Natural killer cell (primary cell): Measurements from ENCODE around the gene SHC4. TPM values are rescaled to one million over a fixed set of nuclear protein-coding genes. Genes with fewer than 3 reads are reported as not detected.

Source experiments
- ATAC-seq, 3 donors: fragments of 150-1000 bp in 2 of 3; fragments of 200-7000 bp in 1 of 3; cut with Tn5 transposase; 1 replicate in 1 of 3; 2 replicates in 2 of 3; pipeline ENCODE4 v1.10.0; 2021; ENCODE audit warnings: mild to moderate bottlenecking in 2 of 3, moderate library complexity in 2 of 3
- DNase-seq, 2 donors: peaks; one replicate each; pipeline versions ENCODE4 v3.0.0 to v3.0.0-alpha.2; 2013 to 2021; ENCODE audit warnings: mixed read lengths in 1 of 2
- H3K27ac ChIP-seq: one replicate; pipeline ENCODE4 v1.5.1; 2013; ENCODE audit warnings: mild to moderate bottlenecking, low read length
- H3K27me3 ChIP-seq: one replicate; pipeline ENCODE4 v1.6.1; 2013; ENCODE audit warnings: low read length; ENCODE audit not compliant: control insufficient read depth, insufficient read depth
- H3K36me3 ChIP-seq: one replicate; pipeline ENCODE4 v1.6.1; 2013; ENCODE audit warnings: low read length; ENCODE audit not compliant: control insufficient read depth, insufficient read depth
- H3K4me1 ChIP-seq: one replicate; pipeline ENCODE4 v1.6.1; 2013; ENCODE audit warnings: low read length; ENCODE audit not compliant: control insufficient read depth, insufficient read depth
- H3K4me3 ChIP-seq: one replicate; pipeline ENCODE4 v1.5.1; 2013; ENCODE audit warnings: low read length
- H3K9me3 ChIP-seq: one replicate; pipeline ENCODE4 v1.6.1; 2013; ENCODE audit warnings: low read length; ENCODE audit not compliant: control insufficient read depth, insufficient read depth
- H3K27ac Mint-ChIP-seq, 2 donors: one replicate each; pipeline ENCODE4 v1.8.0; 2022; ENCODE audit warnings: mild to moderate bottlenecking in 2 of 2, mixed read lengths in 2 of 2, moderate library complexity in 1 of 2
- H3K27me3 Mint-ChIP-seq, 2 donors: one replicate each; pipeline ENCODE4 v1.8.0; 2022; ENCODE audit warnings: low read depth in 2 of 2, mixed read lengths in 2 of 2
- H3K36me3 Mint-ChIP-seq: one replicate; pipeline ENCODE4 v1.8.0; 2022; ENCODE audit warnings: mixed read lengths
- H3K4me1 Mint-ChIP-seq, 2 donors: one replicate each; pipeline ENCODE4 v1.8.0; 2022; ENCODE audit warnings: mixed read lengths in 2 of 2
- H3K4me3 Mint-ChIP-seq: one replicate; pipeline ENCODE4 v1.8.0; 2022; ENCODE audit warnings: mild to moderate bottlenecking, moderate library complexity, mixed read lengths
- H3K9me3 Mint-ChIP-seq, 2 donors: one replicate each; pipeline ENCODE4 v1.8.0; 2022; ENCODE audit warnings: mixed read lengths in 2 of 2
- WGBS: methylation state at CpG from one replicate; pipeline ENCODE4 v1.1.7; 2013; ENCODE audit warnings: missing lambda C conversion rate; ENCODE audit not compliant: insufficient coverage; 5-methylcytosine and 5-hydroxymethylcytosine counted together
- intact Hi-C: fragments of 100-400 bp; cut with micrococcal nuclease; formaldehyde crosslinking; loops from one replicate; pipeline ENCODE4 v1.14.2; 2022
- total RNA-seq, 4 donors: library from RNA; stranded (reverse); fragments of 120-200 nt in 1 of 4; gene quantifications; one replicate each; pipeline versions ENCODE4 v1.2.3 to v1.2.4, GENCODE V29; 2013 to 2022
- TF ChIP-seq, protein P1 (sequence below): fragments of 200-600 bp; IDR thresholded peaks from one replicate; pipeline ENCODE4 v1.8.0; 2022; ENCODE audit warnings: antibody characterized with exemption

The SHC4 gene
- total RNA-seq, 3 donors from 2014 or later (not counting 1 experiment from before 2014, with no cell fraction given), result 0.19 to 0.43 (median 0.20) TPM

- intact Hi-C loops, result no loop called here
- ATAC-seq (no peak), DNase-seq (no peak)
Measured at GRCh38 chr15:48925714-48926223, 38.0 kb downstream of the SHC4 start.

GRCh38 chr15:48924528-48925393, 39.0 kb downstream of the SHC4 start:
- no peaks in the 10 kb centered on the region for H3K36me3 Mint-ChIP-seq
- H3K9me3 ChIP-seq, result no peaks in the 10 kb centered on the region
- H3K4me1 Mint-ChIP-seq, result no peaks in the 10 kb centered on the region
- no peak overlapping the region for H3K4me3 ChIP-seq
- ATAC-seq (no peak), DNase-seq (no peak)
- H3K4me1 ChIP-seq, result no peaks in the 10 kb centered on the region
- H3K27ac Mint-ChIP-seq, result no peak overlapping the region
- intact Hi-C loops, result no loop called here
- H3K27me3 Mint-ChIP-seq, result peaks cover 16 to 19% of the 10 kb centered on the region in 2 donors
- TF ChIP-seq, protein P1, sequence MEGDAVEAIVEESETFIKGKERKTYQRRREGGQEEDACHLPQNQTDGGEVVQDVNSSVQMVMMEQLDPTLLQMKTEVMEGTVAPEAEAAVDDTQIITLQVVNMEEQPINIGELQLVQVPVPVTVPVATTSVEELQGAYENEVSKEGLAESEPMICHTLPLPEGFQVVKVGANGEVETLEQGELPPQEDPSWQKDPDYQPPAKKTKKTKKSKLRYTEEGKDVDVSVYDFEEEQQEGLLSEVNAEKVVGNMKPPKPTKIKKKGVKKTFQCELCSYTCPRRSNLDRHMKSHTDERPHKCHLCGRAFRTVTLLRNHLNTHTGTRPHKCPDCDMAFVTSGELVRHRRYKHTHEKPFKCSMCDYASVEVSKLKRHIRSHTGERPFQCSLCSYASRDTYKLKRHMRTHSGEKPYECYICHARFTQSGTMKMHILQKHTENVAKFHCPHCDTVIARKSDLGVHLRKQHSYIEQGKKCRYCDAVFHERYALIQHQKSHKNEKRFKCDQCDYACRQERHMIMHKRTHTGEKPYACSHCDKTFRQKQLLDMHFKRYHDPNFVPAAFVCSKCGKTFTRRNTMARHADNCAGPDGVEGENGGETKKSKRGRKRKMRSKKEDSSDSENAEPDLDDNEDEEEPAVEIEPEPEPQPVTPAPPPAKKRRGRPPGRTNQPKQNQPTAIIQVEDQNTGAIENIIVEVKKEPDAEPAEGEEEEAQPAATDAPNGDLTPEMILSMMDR, result no peak
- no peaks in the 10 kb centered on the region for H3K27me3 ChIP-seq
- no peaks in the 10 kb centered on the region for H3K36me3 ChIP-seq
- 95% methylated on average over 5 of the region's 5 CpGs for WGBS
- no peak overlapping the region for H3K27ac ChIP-seq
- no peak overlapping the region for H3K4me3 Mint-ChIP-seq
- H3K9me3 Mint-ChIP-seq, result no peaks in the 10 kb centered on the region

More at GRCh38 chr15:48925714-48926223, 38.0 kb downstream of the SHC4 start:
- H3K27me3 ChIP-seq, result no peaks in the 10 kb centered on the region
- Mint-ChIP-seq H3K27me3 (peaks cover 14% of the 10 kb centered on the region in 2 donors), H3K27ac (no peak overlapping the region), H3K9me3 (no peaks in the 10 kb centered on the region), H3K4me1 (no peaks in the 10 kb centered on the region), H3K4me3 (no peak overlapping the region), H3K36me3 (no peaks in the 10 kb centered on the region)
- no peak overlapping the region for H3K4me3 ChIP-seq
- no peaks in the 10 kb centered on the region for H3K4me1 ChIP-seq
- TF ChIP-seq, protein P1, result no peak
- H3K36me3 ChIP-seq, result no peaks in the 10 kb centered on the region
- no peaks in the 10 kb centered on the region for H3K9me3 ChIP-seq
- WGBS, result 83% methylated on average over 9 of the region's 9 CpGs
- no peak overlapping the region for H3K27ac ChIP-seq

DNA sequence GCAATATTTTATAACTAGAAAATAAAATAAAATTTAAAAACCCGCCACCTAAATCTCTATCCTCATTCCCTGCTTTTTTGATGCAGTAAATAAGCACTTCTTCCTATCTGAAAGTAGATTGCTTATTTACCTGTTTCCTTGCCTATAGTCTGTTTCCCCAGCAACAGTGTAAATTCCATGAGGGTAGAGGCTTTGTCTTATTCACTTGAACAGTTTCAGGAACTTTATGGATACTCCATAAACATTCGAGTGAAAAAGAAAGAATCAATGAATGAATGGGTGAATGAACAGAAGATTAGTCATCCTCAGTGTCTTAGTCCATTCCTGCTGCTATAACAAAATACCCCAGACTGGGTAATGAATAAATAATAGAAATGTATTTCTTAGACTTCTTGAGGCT, 41.7 kb downstream of the SHC4 start:
- Mint-ChIP-seq H3K9me3 (no peaks in the 10 kb centered on the region), H3K4me1 (no peaks in the 10 kb centered on the region), H3K27ac (no peak overlapping the region), H3K4me3 (no peak overlapping the region), H3K36me3 (no peaks in the 10 kb centered on the region), H3K27me3 (peaks cover 13 to 27% of the 10 kb centered on the region in 2 donors)
- intact Hi-C loops, result no loop called here
- 80% methylated on average over 1 of the region's 2 CpGs for WGBS
- Histone ChIP-seq H3K9me3 (no peaks in the 10 kb centered on the region), H3K27me3 (no peaks in the 10 kb centered on the region), H3K4me1 (no peaks in the 10 kb centered on the region), H3K27ac (no peak overlapping the region), H3K36me3 (no peaks in the 10 kb centered on the region), H3K4me3 (no peak overlapping the region)
- TF ChIP-seq, protein P1, result no peak
- DNase-seq (no peak), ATAC-seq (no peak)
